GM12864 (cell line): ENCODE measurements around the gene FAM117B.
"Not testable (repeated sequence)": the region's sequence is repeated elsewhere in the genome, so short reads cannot be mapped to it uniquely, and the experiment has no call there.

Experiments used
- DNase-seq: peaks from one replicate; pipeline ENCODE4 v3.0.0-alpha.2; 2011; ENCODE audit warnings: low read depth
- H3K4me3 ChIP-seq: 2 replicates; pipeline ENCODE4 v1.5.1; 2011; ENCODE audit warnings: mild to moderate bottlenecking, low read depth, low read length, control low read depth
- CTCF ChIP-seq: IDR thresholded peaks from 2 replicates; pipeline ENCODE4 v1.5.1; 2011; ENCODE audit warnings: low read depth, mild to moderate bottlenecking, moderate library complexity, low read length, control low read depth, inconsistent platforms; ENCODE audit errors: missing control alignments

Gene FAM117B

GRCh38 chr2:202652119-202652518, 17.4 kb downstream of the FAM117B start:
- H3K4me3 ChIP-seq = no peak overlapping the region
- no peak for TF ChIP-seq CTCF
- DNase-seq = no peak

- no peak overlapping the region for H3K4me3 ChIP-seq
- TF ChIP-seq CTCF = no peak
These were observed 19.1 kb downstream of the FAM117B start for GRCh38 chr2:202653890-202654289.

GRCh38 chr2:202657876-202658275, 23.1 kb downstream of the FAM117B start:
- TF ChIP-seq CTCF = no peak
- no peak overlapping the region for H3K4me3 ChIP-seq
- DNase-seq = no peak

More at GRCh38 chr2:202653890-202654289, 19.1 kb downstream of the FAM117B start:
- DNase-seq = no peak

GRCh38 chr2:202660796-202661195, 26.0 kb downstream of the FAM117B start:
- no peak for TF ChIP-seq CTCF
- no peak overlapping the region for H3K4me3 ChIP-seq
- DNase-seq = no peak

- no peak for DNase-seq
- no peak overlapping the region for H3K4me3 ChIP-seq
- no peak for TF ChIP-seq CTCF
These were observed 35.1 kb downstream of the FAM117B start for GRCh38 chr2:202669841-202670240.

GRCh38 chr2:202671317-202672035, 36.7 kb downstream of the FAM117B start:
- H3K4me3 ChIP-seq = no peak overlapping the region
- no peak for TF ChIP-seq CTCF
- DNase-seq = no peak

- DNase-seq = not testable (repeated sequence)
These were observed 40.3 kb downstream of the FAM117B start for GRCh38 chr2:202675097-202675496.

More at GRCh38 chr2:202675097-202675496, 40.3 kb downstream of the FAM117B start:
- H3K4me3 ChIP-seq = not testable (repeated sequence)
